ENCODE data around the gene COX5A. TPM values are rescaled to one million over a fixed set of nuclear protein-coding genes. Genes with fewer than 3 reads are reported as not detected.

Gene COX5A
- total RNA-seq, 2 donors from 2014 or later, result 243 to 279 TPM

DNA sequence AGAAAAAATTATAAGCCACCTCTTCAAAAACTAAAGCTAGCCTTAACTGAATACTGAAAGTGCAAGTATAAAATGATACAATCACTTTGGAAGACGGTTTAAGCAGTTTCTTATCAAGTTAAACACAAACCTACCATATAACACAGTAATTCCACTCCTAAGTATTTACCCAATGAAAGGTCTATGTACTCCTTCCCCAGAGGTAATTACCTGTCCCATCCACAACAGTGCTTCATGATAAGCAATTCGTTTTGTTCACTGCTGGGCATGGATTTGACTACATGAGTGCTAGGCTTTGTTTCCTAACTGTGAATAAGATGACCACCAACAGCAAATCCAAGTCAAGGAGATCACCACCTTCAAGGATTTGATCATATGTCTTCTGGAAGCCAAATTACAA, 4.3 kb downstream of the COX5A start:
- Histone ChIP-seq H3K9me3 (ENCODE audit: control insufficient read depth, low read length) (no peaks in the 10 kb centered on the region), H3K4me3 (ENCODE audit: low read length) (peak overlapping the region; percentile 2), H3K9ac (ENCODE audit: extremely low read depth, low read length, poor library complexity, severe bottlenecking) (no peak overlapping the region), H3K36me3 (ENCODE audit: control insufficient read depth, insufficient read depth, low read length) (peaks cover 45% of the 10 kb centered on the region), H3K4me1 (ENCODE audit: control insufficient read depth, insufficient read depth, low read length) (no peaks in the 10 kb centered on the region), H3K27me3 (ENCODE audit: control insufficient read depth, insufficient read depth, low read length, poor library complexity, severe bottlenecking) (no peaks in the 10 kb centered on the region), H3K27ac (ENCODE audit: low read depth, low read length) (no peak overlapping the region)
- DNase-seq, result no peak
- 71 to 83% methylated on average over 1 to 2 of the region's 2 CpGs for WGBS, 2 experiments (ENCODE audit: insufficient coverage in 1 of 2, insufficient read length in 1 of 2)
- TF ChIP-seq, protein P1, sequence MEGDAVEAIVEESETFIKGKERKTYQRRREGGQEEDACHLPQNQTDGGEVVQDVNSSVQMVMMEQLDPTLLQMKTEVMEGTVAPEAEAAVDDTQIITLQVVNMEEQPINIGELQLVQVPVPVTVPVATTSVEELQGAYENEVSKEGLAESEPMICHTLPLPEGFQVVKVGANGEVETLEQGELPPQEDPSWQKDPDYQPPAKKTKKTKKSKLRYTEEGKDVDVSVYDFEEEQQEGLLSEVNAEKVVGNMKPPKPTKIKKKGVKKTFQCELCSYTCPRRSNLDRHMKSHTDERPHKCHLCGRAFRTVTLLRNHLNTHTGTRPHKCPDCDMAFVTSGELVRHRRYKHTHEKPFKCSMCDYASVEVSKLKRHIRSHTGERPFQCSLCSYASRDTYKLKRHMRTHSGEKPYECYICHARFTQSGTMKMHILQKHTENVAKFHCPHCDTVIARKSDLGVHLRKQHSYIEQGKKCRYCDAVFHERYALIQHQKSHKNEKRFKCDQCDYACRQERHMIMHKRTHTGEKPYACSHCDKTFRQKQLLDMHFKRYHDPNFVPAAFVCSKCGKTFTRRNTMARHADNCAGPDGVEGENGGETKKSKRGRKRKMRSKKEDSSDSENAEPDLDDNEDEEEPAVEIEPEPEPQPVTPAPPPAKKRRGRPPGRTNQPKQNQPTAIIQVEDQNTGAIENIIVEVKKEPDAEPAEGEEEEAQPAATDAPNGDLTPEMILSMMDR (conservative IDR thresholded peaks at IDR 0.05), result no peak
- H3K4me3 Mint-ChIP-seq, result no peak overlapping the region
- H3K9me3 Mint-ChIP-seq, result no peaks in the 10 kb centered on the region
- no peak overlapping the region for H3K27ac Mint-ChIP-seq
- H3K27me3 Mint-ChIP-seq (ENCODE audit: insufficient read depth), result no peaks in the 10 kb centered on the region
- peaks cover 28% of the 10 kb centered on the region for H3K36me3 Mint-ChIP-seq (ENCODE audit: low read depth)
- no peaks in the 10 kb centered on the region for H3K4me1 Mint-ChIP-seq

DNA sequence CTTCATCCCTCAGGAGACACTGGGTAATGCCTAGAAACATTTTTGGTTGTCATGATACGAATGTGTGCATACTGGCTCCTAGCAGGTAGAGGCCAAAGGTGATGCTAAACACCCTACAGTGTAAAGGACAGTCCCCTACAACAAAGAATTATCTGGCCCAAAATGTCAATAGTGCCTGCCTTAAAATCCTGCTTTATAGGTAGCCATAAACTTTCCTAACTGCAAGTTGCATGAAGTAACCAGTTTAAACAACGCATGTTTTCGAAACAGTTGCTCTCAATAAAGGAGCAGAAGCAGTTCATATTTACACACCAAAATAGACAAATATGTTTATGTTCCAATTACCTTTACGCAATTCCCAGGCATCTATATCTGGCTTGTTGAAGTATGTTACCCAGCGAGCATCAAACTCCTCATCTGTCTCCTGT, 9.1 kb downstream of the COX5A start:
- Mint-ChIP-seq H3K27me3 (ENCODE audit: insufficient read depth) (no peaks in the 10 kb centered on the region), H3K27ac (no peak overlapping the region), H3K9me3 (no peaks in the 10 kb centered on the region), H3K4me3 (no peak overlapping the region), H3K4me1 (no peaks in the 10 kb centered on the region), H3K36me3 (ENCODE audit: low read depth) (peaks cover 54% of the 10 kb centered on the region)
- no peak for DNase-seq
- Histone ChIP-seq H3K27ac (ENCODE audit: low read depth, low read length) (no peak overlapping the region), H3K36me3 (ENCODE audit: control insufficient read depth, insufficient read depth, low read length) (peaks cover 71% of the 10 kb centered on the region), H3K9ac (ENCODE audit: extremely low read depth, low read length, poor library complexity, severe bottlenecking) (no peak overlapping the region), H3K27me3 (ENCODE audit: control insufficient read depth, insufficient read depth, low read length, poor library complexity, severe bottlenecking) (no peaks in the 10 kb centered on the region), H3K4me1 (ENCODE audit: control insufficient read depth, insufficient read depth, low read length) (no peaks in the 10 kb centered on the region), H3K4me3 (ENCODE audit: low read length) (no peak overlapping the region), H3K9me3 (ENCODE audit: control insufficient read depth, low read length) (no peaks in the 10 kb centered on the region)
- TF ChIP-seq, protein P1 (conservative IDR thresholded peaks at IDR 0.05), result no peak
- WGBS, 2 experiments (ENCODE audit: insufficient coverage in 1 of 2, insufficient read length in 1 of 2), result 98 to 99% methylated on average over 4 to 5 of the region's 5 CpGs

DNA sequence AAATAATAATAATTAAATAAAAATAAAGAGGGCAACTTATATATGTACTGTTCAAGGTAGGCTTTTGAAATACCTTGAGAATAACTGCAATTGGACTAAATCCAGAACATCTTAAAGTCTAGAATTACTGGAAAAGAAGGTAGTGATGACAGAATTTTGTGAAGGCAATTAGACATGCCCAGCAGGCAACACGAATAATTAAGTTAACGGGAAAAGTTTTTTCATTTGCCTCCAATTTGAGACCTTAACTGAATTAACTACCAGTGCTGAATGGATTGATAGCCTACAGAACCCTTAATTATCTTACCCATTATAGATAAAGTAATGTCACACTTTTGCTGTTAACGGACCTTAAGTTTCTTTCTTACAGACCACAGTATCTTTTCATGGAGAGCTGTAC, 13.3 kb downstream of the COX5A start:
- H3K27me3 Mint-ChIP-seq (ENCODE audit: insufficient read depth), result no peaks in the 10 kb centered on the region
- no peaks in the 10 kb centered on the region for H3K9me3 Mint-ChIP-seq
- DNase-seq, result no peak
- TF ChIP-seq, protein P1 (conservative IDR thresholded peaks at IDR 0.05), result no peak
- peaks cover 69% of the 10 kb centered on the region for H3K36me3 Mint-ChIP-seq (ENCODE audit: low read depth)
- Histone ChIP-seq H3K9ac (ENCODE audit: extremely low read depth, low read length, poor library complexity, severe bottlenecking) (no peak overlapping the region), H3K27ac (ENCODE audit: low read depth, low read length) (no peak overlapping the region), H3K9me3 (ENCODE audit: control insufficient read depth, low read length) (no peaks in the 10 kb centered on the region), H3K27me3 (ENCODE audit: control insufficient read depth, insufficient read depth, low read length, poor library complexity, severe bottlenecking) (no peaks in the 10 kb centered on the region), H3K4me3 (ENCODE audit: low read length) (no peak overlapping the region), H3K36me3 (ENCODE audit: control insufficient read depth, insufficient read depth, low read length) (peaks cover 85% of the 10 kb centered on the region), H3K4me1 (ENCODE audit: control insufficient read depth, insufficient read depth, low read length) (no peaks in the 10 kb centered on the region)
- no peak overlapping the region for H3K4me3 Mint-ChIP-seq
- no peak overlapping the region for H3K27ac Mint-ChIP-seq
- H3K4me1 Mint-ChIP-seq, result no peaks in the 10 kb centered on the region
- 92 to 100% methylated on average over 1 to 3 of the region's 3 CpGs for WGBS, 2 experiments (ENCODE audit: insufficient coverage in 1 of 2, insufficient read length in 1 of 2)
